ENCODE measurements around the gene MVK.

Gene MVK

GRCh38 chr12:109638735-109639134 is 65.1 kb downstream of the MVK start:
- DNase-seq: no peak

GRCh38 chr12:109639151-109639872 is 65.7 kb downstream of the MVK start:
- no peak for DNase-seq

- no peak for DNase-seq
Observed at GRCh38 chr12:109640961-109641360, 67.4 kb downstream of the MVK start.

- DNase-seq: no peak
Observed at GRCh38 chr12:109641422-109641821, 67.8 kb downstream of the MVK start.

DNA sequence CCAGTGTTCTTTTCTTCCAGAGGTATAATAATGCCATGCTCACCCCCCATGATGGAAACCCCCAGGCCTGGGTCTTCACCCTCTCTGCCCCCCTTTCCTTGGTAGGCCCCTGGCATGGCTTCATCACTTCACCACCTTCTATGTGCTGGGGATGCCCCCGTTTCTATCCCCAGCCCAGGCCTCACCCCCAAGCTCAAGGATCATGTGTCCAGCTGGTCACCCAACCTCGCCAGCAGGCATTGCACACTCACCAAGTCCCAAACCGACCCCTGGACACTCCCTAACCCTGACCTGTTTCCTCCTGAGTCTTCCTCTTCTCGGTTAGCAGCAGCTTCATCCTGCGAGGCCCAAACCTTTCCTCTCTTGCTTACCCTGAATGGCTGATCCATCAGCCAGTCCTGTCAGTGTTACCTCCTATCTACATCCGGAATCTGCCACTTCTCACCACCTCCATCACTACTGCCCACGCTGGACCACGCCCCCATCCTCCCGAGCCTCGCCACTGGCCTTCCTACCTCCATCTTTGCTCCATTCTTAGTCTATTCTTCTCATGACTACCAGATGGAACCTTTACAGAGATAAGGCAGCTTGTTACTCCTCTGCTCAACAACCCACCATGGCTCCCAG is 69.0 kb downstream of the MVK start:
- DNase-seq: no peak

DNA sequence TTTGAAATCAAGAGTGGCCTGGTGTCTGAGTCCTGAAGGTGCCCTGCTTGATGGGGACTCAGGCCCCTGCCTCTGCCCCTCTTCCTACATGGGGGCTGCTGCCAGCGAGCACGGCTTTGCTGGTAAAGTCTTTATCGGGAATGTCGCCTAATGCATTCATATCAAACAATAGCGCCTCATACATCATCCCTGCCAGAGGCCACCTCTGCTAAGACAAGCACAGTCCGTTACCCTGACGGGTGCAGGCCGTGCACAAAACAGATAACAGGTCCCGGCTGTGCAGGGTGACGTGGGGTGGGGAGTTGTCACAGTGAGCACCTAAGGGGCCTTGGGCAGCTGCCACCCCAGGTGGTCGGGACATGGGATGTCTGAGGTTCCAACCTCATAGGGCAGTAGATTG is 71.6 kb downstream of the MVK start:
- no peak for DNase-seq

- no peak for DNase-seq
Observed at GRCh38 chr12:109645708-109646107, 72.1 kb downstream of the MVK start.
